GM19351 (cell line): ENCODE measurements around the gene EXOSC1.
"Not testable (repeated sequence)": the region's sequence is repeated elsewhere in the genome, so short reads cannot be mapped to it uniquely, and the experiment has no call there.

Experiments
- ATAC-seq: cut with Tn5 transposase; IDR thresholded peaks from one replicate; pipeline ENCODE4 v1.9.1; 2021; ENCODE audit warnings: mild to moderate bottlenecking, moderate library complexity; ENCODE audit not compliant: unreplicated experiment

Gene EXOSC1

GRCh38 chr10:97459933-97460332 lies 14.1 kb upstream of the EXOSC1 start:
- ATAC-seq, result no peak

DNA sequence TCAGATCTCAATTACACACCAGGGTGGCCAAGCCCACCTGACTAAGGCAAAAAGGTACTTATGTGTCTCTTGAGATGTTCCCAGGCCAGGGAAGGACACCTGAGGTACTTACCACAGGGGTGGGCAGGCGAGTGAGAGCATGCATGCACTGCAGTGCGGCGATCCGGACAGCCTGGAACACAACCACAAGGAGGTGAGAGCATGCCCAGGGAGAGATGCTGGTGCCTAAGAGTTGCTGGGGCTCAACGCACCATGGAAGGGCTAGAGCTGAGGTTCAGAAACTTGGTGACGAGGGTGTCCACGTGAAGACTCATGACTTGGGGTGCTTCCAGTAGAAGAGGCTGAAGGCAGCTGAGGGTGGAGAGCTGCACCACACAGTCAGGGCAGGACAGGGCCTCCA lies 13.3 kb upstream of the EXOSC1 start:
- no peak for ATAC-seq

DNA sequence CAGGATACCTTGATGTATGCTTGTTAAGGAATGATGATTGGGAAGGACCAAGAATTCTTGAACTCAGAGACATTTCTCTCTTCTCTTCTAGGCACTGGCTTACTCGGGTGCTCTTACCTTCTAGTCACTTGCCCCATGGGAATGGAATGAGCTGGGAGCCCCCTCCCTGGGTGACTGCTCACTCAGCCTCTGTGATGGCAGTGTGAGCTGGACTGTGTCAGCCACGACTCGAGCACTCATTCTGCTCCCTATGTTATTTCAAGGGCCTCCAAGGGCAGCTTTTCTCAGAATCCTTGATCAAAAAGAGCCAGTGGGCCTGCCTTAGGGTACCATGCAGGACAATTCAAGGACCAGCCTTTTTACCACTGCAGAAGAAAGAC lies 10.9 kb upstream of the EXOSC1 start:
- ATAC-seq, result no peak

DNA sequence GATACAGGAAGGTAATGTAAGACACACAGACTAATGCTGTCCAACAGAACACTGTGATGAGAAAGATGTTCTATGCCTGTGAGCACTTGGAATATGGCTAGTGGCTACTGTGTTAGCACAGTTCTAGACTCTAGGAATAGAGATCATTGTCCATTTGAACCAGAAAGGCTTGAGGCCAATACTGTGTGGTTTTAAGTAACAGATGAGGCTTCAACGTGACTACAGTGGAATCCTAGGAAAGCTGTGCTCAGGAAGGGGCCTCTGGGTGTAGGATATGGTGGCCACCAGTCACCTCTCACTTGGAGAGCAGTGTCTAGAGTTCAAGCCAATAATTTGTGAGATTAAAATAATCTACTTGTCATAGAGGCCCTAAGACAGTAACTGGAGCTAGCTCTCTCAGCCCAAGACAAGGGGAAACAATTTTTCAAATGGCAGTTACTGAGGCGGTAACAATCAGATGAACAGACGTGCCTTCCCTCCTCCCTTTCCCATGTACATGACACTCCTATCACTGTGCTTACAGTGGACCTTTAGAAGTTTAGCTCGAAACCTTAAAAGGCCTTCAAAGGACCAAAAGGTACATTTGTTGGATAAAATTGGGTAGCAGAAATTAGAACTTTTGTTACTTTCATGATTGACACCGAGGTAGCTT lies 10.4 kb upstream of the EXOSC1 start:
- no peak for ATAC-seq

DNA sequence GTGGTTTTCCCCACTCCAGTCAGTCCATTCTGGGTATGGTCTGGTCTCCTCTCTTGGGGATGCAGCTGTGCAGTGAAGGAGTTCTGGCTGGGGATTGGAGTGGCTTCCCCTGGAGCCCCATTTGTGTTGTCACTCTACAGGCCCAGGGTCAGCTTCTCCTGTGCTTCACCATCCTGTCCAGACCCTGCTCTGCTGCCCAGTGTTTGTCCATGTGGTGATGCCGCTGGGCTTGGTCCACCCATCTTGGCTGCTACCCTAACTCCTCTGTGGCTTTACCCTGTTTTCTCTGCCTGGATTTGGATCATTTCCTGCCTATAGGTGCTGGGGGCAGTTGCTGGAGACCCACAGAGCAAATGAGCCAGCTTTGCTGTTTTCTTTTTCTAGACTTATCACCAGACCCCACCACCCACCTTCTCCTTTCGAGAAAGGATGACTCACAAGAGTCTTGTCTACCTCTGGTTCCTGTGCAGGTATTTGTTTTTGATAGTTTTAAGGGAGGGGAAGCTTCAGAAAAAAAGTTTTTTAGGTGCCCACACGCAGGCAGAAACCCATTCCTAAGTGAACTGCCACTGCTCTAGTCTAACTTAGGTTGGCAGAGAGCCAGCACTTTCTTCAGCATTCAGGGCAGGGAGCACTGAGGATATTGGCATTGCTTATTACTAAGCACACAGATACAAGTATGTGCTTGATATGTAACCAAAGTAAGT lies 8.7 kb upstream of the EXOSC1 start:
- no peak for ATAC-seq

GRCh38 chr10:97452352-97452751 lies 6.5 kb upstream of the EXOSC1 start:
- ATAC-seq, result no peak

DNA sequence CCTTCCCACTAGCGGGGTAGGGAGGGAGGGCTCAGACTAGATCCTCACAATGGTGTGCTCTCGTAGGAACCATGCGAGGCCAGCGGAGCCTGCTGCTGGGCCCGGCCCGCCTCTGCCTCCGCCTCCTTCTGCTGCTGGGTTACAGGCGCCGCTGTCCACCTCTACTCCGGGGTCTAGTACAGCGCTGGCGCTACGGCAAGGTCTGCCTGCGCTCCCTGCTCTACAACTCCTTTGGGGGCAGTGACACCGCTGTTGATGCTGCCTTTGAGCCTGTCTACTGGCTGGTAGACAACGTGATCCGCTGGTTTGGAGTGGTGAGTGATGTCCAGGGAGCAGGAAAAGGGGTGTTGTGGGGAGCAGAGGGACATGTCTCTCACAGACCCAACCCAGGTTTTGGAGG lies 5.8 kb upstream of the EXOSC1 start:
- no peak for ATAC-seq

DNA sequence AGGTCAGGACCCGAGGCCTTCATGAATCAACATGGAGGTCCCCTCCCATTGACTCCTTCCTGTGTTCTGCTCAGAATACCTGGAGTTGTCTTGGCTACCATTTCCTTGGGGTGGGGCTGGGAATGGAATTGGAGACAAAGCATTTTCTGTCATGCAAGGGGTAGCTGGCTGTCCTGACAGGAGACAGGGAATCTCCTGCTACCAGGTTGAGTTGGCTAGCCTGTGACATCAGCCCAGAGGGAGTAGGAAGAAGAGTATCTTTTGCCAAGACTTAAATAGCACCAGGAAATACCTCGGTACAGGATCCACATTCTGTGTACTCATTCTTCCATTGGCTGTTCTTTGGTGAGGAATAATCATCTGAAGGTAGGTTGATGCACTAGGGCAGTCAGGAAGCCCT lies 5.0 kb upstream of the EXOSC1 start:
- no peak for ATAC-seq

- no peak for ATAC-seq
These were observed 467 bp downstream of the EXOSC1 start for GRCh38 chr10:97445357-97445721.

GRCh38 chr10:97444212-97444611 lies 1.6 kb downstream of the EXOSC1 start:
- ATAC-seq, result no peak

DNA sequence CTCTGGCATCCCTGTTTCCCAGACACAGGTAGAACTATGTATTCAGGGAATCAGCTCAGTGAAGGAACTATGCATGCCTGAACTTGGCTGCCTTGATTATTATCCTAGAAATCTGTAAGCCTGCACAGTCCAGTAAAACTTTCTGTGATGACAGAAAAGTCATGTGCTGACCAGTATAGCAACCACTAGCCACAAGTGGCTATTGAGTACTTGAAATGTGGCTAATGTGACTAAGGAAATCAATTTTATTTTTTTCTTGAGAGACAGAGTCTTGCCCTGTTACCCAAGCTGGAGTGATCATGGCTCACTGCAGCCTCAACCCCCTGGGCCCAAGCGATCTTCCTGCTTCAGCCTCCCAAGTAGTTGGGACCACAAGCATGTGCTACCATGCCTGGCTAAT lies 3.5 kb downstream of the EXOSC1 start:
- ATAC-seq, result no peak

GRCh38 chr10:97435211-97435610 lies 10.6 kb downstream of the EXOSC1 start:
- ATAC-seq, result no peak

DNA sequence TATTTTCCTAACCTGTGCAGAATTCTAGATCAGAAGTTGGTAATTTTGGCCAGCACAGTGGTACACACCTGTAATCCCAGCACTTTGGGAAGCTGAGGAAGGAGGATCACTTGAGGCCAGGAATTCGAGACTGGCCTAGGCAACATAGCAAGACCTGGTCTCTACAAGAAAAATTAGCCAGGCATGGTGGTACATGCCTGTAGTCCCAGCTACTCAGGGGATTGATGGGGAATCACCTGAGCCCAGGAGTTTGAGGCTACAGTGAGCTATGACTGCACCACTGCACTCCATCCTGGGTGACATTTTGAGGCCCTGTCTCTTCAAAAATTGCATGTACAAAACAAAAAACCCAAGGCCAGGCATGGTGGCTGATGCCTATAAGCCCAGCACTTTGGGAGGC lies 11.2 kb downstream of the EXOSC1 start:
- ATAC-seq, result no peak

DNA sequence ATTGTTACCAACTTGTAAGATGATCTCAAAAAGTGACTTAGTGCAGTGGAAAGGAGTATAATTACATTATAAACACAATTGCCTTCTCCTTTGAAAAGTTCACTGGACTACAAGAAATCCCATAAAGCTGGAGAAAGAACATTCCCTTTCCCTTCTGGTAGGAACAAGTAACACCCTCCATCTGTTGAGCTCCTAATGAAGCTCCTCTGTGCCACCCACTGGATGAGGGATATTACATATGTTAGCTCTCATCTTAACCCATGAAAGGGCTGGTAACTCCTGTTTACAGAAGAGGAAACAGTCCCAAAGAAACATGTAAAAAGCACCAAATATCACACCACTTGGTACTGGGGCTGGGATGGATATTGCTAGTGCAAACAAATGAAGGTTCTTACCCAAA lies 11.8 kb downstream of the EXOSC1 start:
- no peak for ATAC-seq

- no peak for ATAC-seq
These were observed 17.2 kb downstream of the EXOSC1 start for GRCh38 chr10:97428572-97428981.

- ATAC-seq, result no peak
These were observed 18.1 kb downstream of the EXOSC1 start for GRCh38 chr10:97427571-97428179.

DNA sequence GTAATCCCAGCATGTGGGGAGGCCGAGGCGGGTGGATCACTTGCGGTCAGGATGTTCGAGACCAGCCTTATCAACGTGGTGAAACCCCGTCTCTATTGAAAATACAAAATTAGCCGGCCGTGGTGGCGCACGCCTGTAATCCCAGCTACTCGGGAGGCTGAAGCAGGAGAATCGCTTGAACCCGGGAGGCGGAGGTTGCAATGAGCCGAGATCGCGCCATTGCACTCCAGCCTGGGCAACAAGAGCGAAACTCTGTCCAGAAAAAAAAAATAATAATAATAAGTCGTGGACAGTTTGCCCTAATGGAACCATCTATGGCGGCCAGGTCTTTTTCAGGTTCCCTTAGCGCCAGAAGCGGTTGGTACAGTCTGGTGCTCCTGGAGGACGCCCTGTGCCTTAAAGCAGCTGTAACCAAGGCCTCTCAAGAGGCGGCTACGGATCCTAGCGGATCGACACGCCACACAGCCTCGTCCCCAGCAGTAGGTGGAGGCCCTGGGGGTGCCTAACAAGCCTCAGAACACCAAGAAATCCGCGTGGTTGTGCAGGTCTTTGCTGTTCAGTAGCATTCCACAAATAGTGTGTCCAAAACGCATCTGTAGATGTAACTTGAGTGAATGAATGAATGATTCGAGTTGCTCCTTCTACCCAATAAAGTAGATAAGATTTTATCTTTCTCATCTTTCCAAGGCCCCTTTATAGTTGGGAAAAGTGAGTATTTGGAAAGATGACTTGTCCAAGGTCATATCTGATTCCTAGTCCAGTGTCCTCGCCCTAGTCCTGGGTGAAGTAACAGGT lies 18.8 kb downstream of the EXOSC1 start:
- ATAC-seq, result no peak

- peak; percentile 76 for ATAC-seq
These were observed 19.6 kb downstream of the EXOSC1 start, which contains the start of gene PGAM1 for GRCh38 chr10:97425964-97426775. Gene PGAM1 (plus strand): TSS chr10:97426191. CDS start chr10:97426308, 117 bp downstream.

GRCh38 chr10:97423757-97424098 lies 22.1 kb downstream of the EXOSC1 start:
- ATAC-seq, result not testable (repeated sequence)

- ATAC-seq, result no peak
These were observed 29.2 kb downstream of the EXOSC1 start for GRCh38 chr10:97416565-97416964.

- peak; percentile 80 for ATAC-seq
These were observed 32.9 kb downstream of the EXOSC1 start for GRCh38 chr10:97412891-97413304.
